HG03575 (cell line): ENCODE results near the gene FOXL3.
"Not testable (repeated sequence)": the region's sequence is repeated elsewhere in the genome, so short reads cannot be mapped to it uniquely, and the experiment has no call there.

Experiments
- ATAC-seq: cut with Tn5 transposase; IDR thresholded peaks from one replicate; pipeline ENCODE4 v1.9.1; 2021; ENCODE audit not compliant: unreplicated experiment, insufficient number of reproducible peaks, low FRiP score; ENCODE audit errors: extremely low read depth

FOXL3 gene

GRCh38 chr7:253581-254336 lies 36.2 kb upstream of the FOXL3 start:
- ATAC-seq, result no peak

GRCh38 chr7:254337-255037 lies 35.5 kb upstream of the FOXL3 start:
- ATAC-seq, result no peak

DNA sequence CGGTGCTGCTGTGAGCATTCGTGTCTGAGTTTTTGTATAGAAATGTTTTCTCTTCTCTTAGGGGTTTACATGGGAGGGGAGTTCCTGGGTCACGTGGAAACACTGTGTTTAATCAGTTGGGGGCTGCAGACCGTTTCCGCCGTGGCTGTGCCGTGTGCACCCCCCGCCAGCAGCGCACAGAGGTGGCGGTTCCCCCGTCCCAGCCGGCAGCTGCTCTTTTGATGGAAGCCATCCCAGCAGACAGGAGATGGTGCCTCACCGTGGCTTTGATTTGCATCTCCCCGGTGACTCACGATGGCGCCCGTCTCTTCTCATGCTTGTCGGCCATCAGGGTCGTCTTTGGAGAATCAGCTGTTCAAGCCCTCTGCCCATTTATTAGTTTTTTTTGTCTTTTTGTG lies 34.9 kb upstream of the FOXL3 start:
- no peak for ATAC-seq

- ATAC-seq, result no peak
Observed at GRCh38 chr7:255721-256361, 34.1 kb upstream of the FOXL3 start.

GRCh38 chr7:256461-256940 lies 33.5 kb upstream of the FOXL3 start:
- ATAC-seq, result no peak

DNA sequence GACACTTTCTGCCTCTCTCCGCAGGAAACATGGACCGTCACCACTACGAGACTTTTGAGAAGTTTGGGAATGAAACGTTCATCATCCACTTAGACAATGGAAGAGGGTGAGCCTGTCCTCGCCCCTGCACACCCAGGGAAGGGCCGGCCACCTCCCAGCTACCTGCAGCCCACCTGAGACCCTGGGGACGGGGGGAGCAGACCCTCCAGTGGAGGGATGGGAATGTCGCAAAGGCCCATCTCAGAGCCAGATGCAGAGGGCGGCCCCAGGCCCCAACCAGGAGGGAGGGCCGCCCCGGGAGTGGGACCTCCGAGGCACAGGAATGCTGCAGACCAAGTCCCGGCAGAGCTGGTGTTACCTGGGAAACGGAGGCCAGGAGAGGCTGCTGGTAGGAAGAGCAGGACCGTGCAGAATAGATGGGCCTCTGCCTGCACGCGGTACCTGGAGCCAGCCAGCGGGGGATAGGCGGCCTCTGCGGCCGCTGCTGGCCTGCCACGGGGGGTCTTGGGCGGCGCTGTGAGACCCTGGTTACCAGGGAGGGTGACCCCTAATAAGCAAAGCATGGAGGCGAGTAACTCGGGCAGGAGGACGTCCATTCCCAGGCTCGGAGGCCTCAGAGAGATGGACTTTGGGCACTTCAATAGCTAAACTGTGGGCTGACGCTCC lies 32.9 kb upstream of the FOXL3 start:
- no peak for ATAC-seq

DNA sequence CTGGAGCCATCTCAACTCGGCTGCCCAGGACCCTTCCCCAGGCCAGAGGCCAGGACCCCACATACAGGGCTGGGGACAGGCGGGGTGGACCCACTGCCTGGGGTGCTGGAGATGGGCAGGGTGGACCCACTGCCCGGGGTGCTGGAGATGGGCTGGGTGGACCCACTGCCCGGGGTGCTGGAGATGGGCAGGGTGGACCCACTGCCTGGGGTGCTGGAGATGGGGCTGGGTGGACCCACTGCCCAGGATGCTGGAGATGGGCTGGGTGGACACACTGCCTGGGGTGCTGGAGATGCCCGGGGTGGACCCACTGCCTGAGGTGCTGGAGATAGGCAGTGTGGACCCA lies 32.4 kb upstream of the FOXL3 start:
- ATAC-seq, result no peak

GRCh38 chr7:258476-259190 lies 31.3 kb upstream of the FOXL3 start:
- no peak for ATAC-seq

GRCh38 chr7:259191-259505 lies 30.8 kb upstream of the FOXL3 start:
- no peak for ATAC-seq

GRCh38 chr7:259751-260405 lies 30.1 kb upstream of the FOXL3 start:
- ATAC-seq, result no peak

GRCh38 chr7:260441-261281 lies 29.3 kb upstream of the FOXL3 start:
- ATAC-seq, result no peak

DNA sequence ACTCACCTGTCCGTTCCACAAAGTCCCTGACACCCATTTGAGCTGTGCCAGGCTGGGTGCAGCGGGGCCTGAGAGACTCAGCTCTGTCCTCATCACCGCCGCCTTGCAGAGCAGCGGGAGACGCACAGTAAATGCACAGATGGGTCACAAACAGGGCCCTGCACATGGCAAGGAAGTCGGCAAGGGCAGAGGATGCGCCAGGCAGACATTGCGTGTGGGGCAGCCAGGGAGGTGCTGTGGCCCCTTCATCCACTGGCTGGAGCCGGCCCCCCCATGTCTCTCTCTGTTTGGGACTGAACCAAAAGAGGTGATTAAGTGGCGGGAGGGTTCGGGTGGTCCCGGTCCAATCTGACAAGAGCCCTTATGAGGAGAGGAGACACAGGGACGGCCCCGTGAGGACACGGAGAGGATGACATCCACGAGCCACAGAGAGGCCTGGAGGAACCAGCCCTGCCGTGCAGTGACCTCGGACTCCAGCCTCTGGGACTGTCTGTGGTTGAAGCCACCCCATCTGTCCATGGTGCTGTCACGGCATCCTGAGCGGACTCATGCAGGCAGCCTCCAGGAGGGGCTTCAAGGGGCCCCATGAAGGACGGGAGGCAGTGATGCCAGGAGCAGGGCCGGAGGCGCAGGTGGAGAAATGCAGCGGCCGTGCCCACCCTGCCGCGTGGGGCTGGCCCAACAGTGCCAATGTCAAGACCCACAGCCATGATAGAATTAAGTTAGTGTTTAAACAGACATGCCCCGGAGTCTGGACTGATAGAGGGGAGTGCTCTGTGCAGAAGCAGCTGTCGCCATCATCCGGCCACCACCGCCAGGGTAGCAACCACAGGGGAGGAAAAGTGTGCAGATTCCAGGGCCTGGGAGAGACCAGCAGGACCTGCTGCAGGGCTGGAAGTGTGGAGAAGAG lies 28.4 kb upstream of the FOXL3 start:
- no peak for ATAC-seq

GRCh38 chr7:262251-262572 lies 27.8 kb upstream of the FOXL3 start:
- no peak for ATAC-seq

DNA sequence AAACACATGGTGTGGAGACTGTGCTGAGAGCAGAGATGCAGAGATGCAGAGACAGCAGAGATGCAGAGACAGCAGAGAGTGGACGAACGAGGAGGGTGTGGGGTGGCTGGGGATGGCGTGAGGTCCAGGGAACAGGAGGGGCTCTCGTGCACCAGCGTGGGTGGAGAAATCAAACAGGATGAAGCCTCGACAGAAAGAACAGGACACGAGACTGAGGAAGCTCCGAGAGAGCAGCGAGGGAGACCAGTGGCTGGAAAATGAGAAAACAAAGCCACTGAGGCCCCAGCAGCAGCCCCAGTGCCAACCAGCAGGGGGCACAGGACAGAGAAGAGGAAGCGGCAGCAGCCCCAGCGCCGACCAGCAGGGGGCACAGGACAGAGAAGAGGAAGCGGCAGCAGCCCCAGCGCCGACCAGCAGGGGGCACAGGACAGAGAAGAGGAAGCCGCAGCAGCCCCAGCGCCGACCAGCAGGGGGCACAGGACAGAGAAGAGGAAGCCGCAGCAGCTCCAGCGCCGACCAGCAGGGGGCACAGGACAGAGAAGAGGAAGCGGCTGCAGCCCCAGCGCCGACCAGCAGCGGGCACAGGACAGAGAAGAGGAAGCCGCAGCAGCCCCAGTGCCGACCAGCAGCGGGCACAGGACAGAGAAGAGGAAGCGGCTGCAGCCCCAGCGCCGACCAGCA lies 27.2 kb upstream of the FOXL3 start:
- not testable (repeated sequence) for ATAC-seq

- not testable (repeated sequence) for ATAC-seq
Observed at GRCh38 chr7:263483-264351, 26.3 kb upstream of the FOXL3 start.
